Endothelial cell (in vitro differentiated cells): Measurements from ENCODE around the gene TLR10. TPM values are rescaled to one million over a fixed set of nuclear protein-coding genes. Genes with fewer than 3 reads are reported as not detected.

ENCODE experiments used
- DNase-seq: peaks from one replicate; pipeline ENCODE4 v3.0.0; 2021; ENCODE audit warnings: low spot score
- H3K27ac Mint-ChIP-seq: one replicate; pipeline ENCODE4 v1.8.0; 2021; ENCODE audit warnings: mixed read lengths, inconsistent platforms; ENCODE audit not compliant: unreplicated experiment
- H3K27me3 Mint-ChIP-seq: one replicate; pipeline ENCODE4 v1.8.0; 2021; ENCODE audit warnings: mild to moderate bottlenecking, moderate library complexity, mixed read lengths, inconsistent platforms; ENCODE audit not compliant: unreplicated experiment
- H3K36me3 Mint-ChIP-seq: one replicate; pipeline ENCODE4 v1.8.0; 2021; ENCODE audit warnings: mild to moderate bottlenecking, low read depth, mixed read lengths, inconsistent platforms; ENCODE audit not compliant: unreplicated experiment
- H3K4me1 Mint-ChIP-seq: one replicate; pipeline ENCODE4 v1.8.0; 2021; ENCODE audit warnings: mild to moderate bottlenecking, mixed read lengths, inconsistent platforms; ENCODE audit not compliant: unreplicated experiment
- H3K4me3 Mint-ChIP-seq: one replicate; pipeline ENCODE4 v1.8.0; 2021; ENCODE audit warnings: mild to moderate bottlenecking, mixed read lengths, inconsistent platforms; ENCODE audit not compliant: unreplicated experiment
- H3K9me3 Mint-ChIP-seq: one replicate; pipeline ENCODE4 v1.8.0; 2021; ENCODE audit warnings: mixed read lengths, inconsistent platforms; ENCODE audit not compliant: unreplicated experiment
- long read RNA-seq: library from polyadenylated mRNA; unstranded; transcript quantifications from one replicate; pipeline ENCODE4 v2.0.0, GENCODE V29; 2020; ENCODE audit not compliant: unreplicated experiment
- total RNA-seq: library from RNA; stranded (reverse); fragmentation: NEBNext Ultra II Directional; extraction: Animal tissue kit (Norgen Biotek cat#: 25700); gene quantifications from one replicate; pipeline ENCODE4 v1.2.1, GENCODE V29; 2021; ENCODE audit not compliant: unreplicated experiment
- TF ChIP-seq, protein P1 (sequence below): fragments of 200-600 bp; sonication (generic); IDR thresholded peaks from one replicate; pipeline ENCODE4 v1.5.0; 2021; ENCODE audit warnings: antibody characterized with exemption; ENCODE audit not compliant: unreplicated experiment

TLR10 gene, protein sequence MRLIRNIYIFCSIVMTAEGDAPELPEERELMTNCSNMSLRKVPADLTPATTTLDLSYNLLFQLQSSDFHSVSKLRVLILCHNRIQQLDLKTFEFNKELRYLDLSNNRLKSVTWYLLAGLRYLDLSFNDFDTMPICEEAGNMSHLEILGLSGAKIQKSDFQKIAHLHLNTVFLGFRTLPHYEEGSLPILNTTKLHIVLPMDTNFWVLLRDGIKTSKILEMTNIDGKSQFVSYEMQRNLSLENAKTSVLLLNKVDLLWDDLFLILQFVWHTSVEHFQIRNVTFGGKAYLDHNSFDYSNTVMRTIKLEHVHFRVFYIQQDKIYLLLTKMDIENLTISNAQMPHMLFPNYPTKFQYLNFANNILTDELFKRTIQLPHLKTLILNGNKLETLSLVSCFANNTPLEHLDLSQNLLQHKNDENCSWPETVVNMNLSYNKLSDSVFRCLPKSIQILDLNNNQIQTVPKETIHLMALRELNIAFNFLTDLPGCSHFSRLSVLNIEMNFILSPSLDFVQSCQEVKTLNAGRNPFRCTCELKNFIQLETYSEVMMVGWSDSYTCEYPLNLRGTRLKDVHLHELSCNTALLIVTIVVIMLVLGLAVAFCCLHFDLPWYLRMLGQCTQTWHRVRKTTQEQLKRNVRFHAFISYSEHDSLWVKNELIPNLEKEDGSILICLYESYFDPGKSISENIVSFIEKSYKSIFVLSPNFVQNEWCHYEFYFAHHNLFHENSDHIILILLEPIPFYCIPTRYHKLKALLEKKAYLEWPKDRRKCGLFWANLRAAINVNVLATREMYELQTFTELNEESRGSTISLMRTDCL
- total RNA-seq, result not detected
- long read RNA-seq, result 0 reads

GRCh38 chr4:38782452-38783108 is at the start of gene TLR10:
Gene TLR10, minus strand, starts transcription at chr4:38782990. Its CDS starts 7,400 bp downstream, at chr4:38775590.
- H3K4me1 Mint-ChIP-seq, result no peaks in the 10 kb centered on the region
- no peak within 1 kb of the TSS for H3K4me3 Mint-ChIP-seq
- H3K36me3 Mint-ChIP-seq, result no peaks in the 10 kb centered on the region
- TF ChIP-seq, protein P1, sequence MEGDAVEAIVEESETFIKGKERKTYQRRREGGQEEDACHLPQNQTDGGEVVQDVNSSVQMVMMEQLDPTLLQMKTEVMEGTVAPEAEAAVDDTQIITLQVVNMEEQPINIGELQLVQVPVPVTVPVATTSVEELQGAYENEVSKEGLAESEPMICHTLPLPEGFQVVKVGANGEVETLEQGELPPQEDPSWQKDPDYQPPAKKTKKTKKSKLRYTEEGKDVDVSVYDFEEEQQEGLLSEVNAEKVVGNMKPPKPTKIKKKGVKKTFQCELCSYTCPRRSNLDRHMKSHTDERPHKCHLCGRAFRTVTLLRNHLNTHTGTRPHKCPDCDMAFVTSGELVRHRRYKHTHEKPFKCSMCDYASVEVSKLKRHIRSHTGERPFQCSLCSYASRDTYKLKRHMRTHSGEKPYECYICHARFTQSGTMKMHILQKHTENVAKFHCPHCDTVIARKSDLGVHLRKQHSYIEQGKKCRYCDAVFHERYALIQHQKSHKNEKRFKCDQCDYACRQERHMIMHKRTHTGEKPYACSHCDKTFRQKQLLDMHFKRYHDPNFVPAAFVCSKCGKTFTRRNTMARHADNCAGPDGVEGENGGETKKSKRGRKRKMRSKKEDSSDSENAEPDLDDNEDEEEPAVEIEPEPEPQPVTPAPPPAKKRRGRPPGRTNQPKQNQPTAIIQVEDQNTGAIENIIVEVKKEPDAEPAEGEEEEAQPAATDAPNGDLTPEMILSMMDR, result peak; percentile 80
- no peaks in the 10 kb centered on the region for H3K9me3 Mint-ChIP-seq
- peaks cover 1% of the 10 kb centered on the region for H3K27me3 Mint-ChIP-seq
- DNase-seq, result peak; percentile 26
- no peak within 1 kb of the TSS for H3K27ac Mint-ChIP-seq

- Mint-ChIP-seq H3K36me3 (no peaks in the 10 kb centered on the region), H3K27ac (no peak overlapping the region), H3K9me3 (peaks cover 4% of the 10 kb centered on the region), H3K27me3 (peaks cover 3% of the 10 kb centered on the region), H3K4me3 (no peak overlapping the region), H3K4me1 (no peaks in the 10 kb centered on the region)
- TF ChIP-seq, protein P1, result no peak
- no peak for DNase-seq
Measured at GRCh38 chr4:38832206-38832605, 49.4 kb upstream of the TLR10 start.

- Mint-ChIP-seq H3K27ac (no peak overlapping the region), H3K4me1 (no peaks in the 10 kb centered on the region), H3K36me3 (no peaks in the 10 kb centered on the region), H3K9me3 (peaks cover 4% of the 10 kb centered on the region), H3K27me3 (peaks cover 3% of the 10 kb centered on the region), H3K4me3 (no peak overlapping the region)
- TF ChIP-seq, protein P1, result no peak
- no peak for DNase-seq
Measured at GRCh38 chr4:38831653-38832052, 48.9 kb upstream of the TLR10 start.

DNA sequence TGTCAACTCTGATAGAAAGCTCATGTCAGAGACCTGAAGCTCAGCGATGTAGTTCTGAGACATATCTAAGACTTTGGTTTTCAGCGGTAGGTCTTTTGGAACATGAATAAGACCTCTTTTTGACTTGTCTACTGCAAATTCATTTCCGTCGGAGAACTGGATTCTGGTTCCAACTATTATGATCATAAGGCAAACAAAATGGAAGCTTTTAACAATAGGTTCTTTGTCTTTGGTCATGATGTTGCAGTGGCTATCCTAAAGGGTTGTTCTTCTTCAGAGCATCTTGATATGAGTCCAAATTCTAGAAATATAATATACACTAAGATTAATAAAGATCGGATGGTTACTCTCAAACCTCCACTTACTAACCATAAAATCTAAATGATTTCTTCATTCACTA is 46.4 kb upstream of the TLR10 start:
- DNase-seq, result no peak
- peaks cover 3% of the 10 kb centered on the region for H3K27me3 Mint-ChIP-seq
- peaks cover 4% of the 10 kb centered on the region for H3K9me3 Mint-ChIP-seq
- no peaks in the 10 kb centered on the region for H3K4me1 Mint-ChIP-seq
- no peak overlapping the region for H3K4me3 Mint-ChIP-seq
- TF ChIP-seq, protein P1, result no peak
- no peaks in the 10 kb centered on the region for H3K36me3 Mint-ChIP-seq
- no peak overlapping the region for H3K27ac Mint-ChIP-seq
